HS-27A (cell line): Measurements from ENCODE around the gene MYO16.

Experiments
- DNase-seq: peaks from one replicate; pipeline ENCODE4 v3.0.0-alpha.2; 2012; ENCODE audit warnings: low read depth, missing footprints

The MYO16 gene

GRCh38 chr13:109126891-109127641, 497.7 kb downstream of the MYO16 start:
- DNase-seq: no peak

GRCh38 chr13:109128121-109128520, 498.7 kb downstream of the MYO16 start:
- DNase-seq: no peak

GRCh38 chr13:109130093-109130835, 500.9 kb downstream of the MYO16 start:
- DNase-seq: no peak

- no peak for DNase-seq
Measured at GRCh38 chr13:109131698-109132257, 502.4 kb downstream of the MYO16 start.

- no peak for DNase-seq
Measured at GRCh38 chr13:109135018-109135417, 505.6 kb downstream of the MYO16 start.

GRCh38 chr13:109136873-109137272, 507.5 kb downstream of the MYO16 start:
- DNase-seq: no peak

GRCh38 chr13:109139346-109139745, 509.9 kb downstream of the MYO16 start:
- no peak for DNase-seq

GRCh38 chr13:109140054-109140453, 510.6 kb downstream of the MYO16 start:
- no peak for DNase-seq

GRCh38 chr13:109140479-109141349, 511.3 kb downstream of the MYO16 start:
- no peak for DNase-seq

- no peak for DNase-seq
Measured at GRCh38 chr13:109141706-109142105, 512.3 kb downstream of the MYO16 start.

- no peak for DNase-seq
Measured at GRCh38 chr13:109144693-109145437, 515.5 kb downstream of the MYO16 start.

- DNase-seq: peak; percentile 36
Measured at GRCh38 chr13:109145631-109146030, 516.2 kb downstream of the MYO16 start.

GRCh38 chr13:109146393-109146792, 517.0 kb downstream of the MYO16 start:
- DNase-seq: no peak

- peak; percentile 54 for DNase-seq
Measured at GRCh38 chr13:109146912-109147647, 517.7 kb downstream of the MYO16 start.

GRCh38 chr13:109148243-109148642, 518.8 kb downstream of the MYO16 start:
- no peak for DNase-seq

- no peak for DNase-seq
Measured at GRCh38 chr13:109150696-109151095, 521.3 kb downstream of the MYO16 start.

GRCh38 chr13:109151255-109151654, 521.8 kb downstream of the MYO16 start:
- DNase-seq: no peak

GRCh38 chr13:109151696-109152095, 522.3 kb downstream of the MYO16 start:
- DNase-seq: no peak

- no peak for DNase-seq
Measured at GRCh38 chr13:109152311-109152820, 523.0 kb downstream of the MYO16 start.

- DNase-seq: no peak
Measured at GRCh38 chr13:109152941-109153340, 523.5 kb downstream of the MYO16 start.
